OCI-LY7 (cell line): ENCODE data around the gene CEP72. TPM values are rescaled to one million over a fixed set of nuclear protein-coding genes. Genes with fewer than 3 reads are reported as not detected.

ENCODE experiments used
- BruUV-seq: library from RNA; stranded (reverse); fragments of 400-500 nt; replicated peaks from 2 replicates; lab custom pipeline; 2021; lab: Mats Ljungman, UMichigan
- CTCF ChIA-PET: fragments of 300-600 bp; sonication (Branson Sonifier 250); formaldehyde crosslinking; loops from one replicate; lab custom pipeline; 2022; ENCODE audit warnings: antibody characterized with exemption; ENCODE audit not compliant: unreplicated experiment; lab: Charles Lee
- POLR2A ChIA-PET: fragments of 300-600 bp; sonication (Branson Sonifier 250); formaldehyde crosslinking; loops from one replicate; lab custom pipeline; 2022; ENCODE audit warnings: antibody characterized with exemption; lab: Charles Lee
- DNase-seq: peaks from one replicate; pipeline ENCODE4 v3.0.0-alpha.2; 2015; ENCODE audit warnings: low spot score
- H2AFZ ChIP-seq: fragments of 200-600 bp; sonication (generic), shearing (Covaris generic); 2 replicates; pipeline ENCODE4 v1.6.1; 2014; ENCODE audit warnings: mild to moderate bottlenecking, antibody characterized with exemption, low read length, moderate library complexity
- H3K27ac ChIP-seq: fragments of 200-600 bp; sonication (generic); 2 replicates; pipeline ENCODE4 v1.5.1; 2014; ENCODE audit warnings: mixed run types, low read depth, mild to moderate bottlenecking, moderate library complexity, low read length, inconsistent platforms; ENCODE audit not compliant: poor library complexity, severe bottlenecking
- H3K36me3 ChIP-seq: fragments of 200-600 bp; sonication (generic); 2 replicates; pipeline ENCODE4 v1.6.1; 2014; ENCODE audit warnings: mild to moderate bottlenecking, antibody characterized with exemption, low read length, moderate library complexity, mixed read lengths; ENCODE audit not compliant: insufficient read depth
- H3K4me1 ChIP-seq: fragments of 200-600 bp; sonication (generic); 2 replicates; pipeline ENCODE4 v1.5.1; 2014; ENCODE audit warnings: mild to moderate bottlenecking, low read length; ENCODE audit not compliant: insufficient read depth, poor library complexity, severe bottlenecking
- H3K4me2 ChIP-seq: fragments of 200-600 bp; sonication (generic); 2 replicates; pipeline ENCODE4 v1.6.1; 2014; ENCODE audit warnings: mild to moderate bottlenecking, low read length
- H3K4me3 ChIP-seq: fragments of 200-600 bp; sonication (generic); 2 replicates; pipeline ENCODE4 v1.5.1; 2014; ENCODE audit warnings: mild to moderate bottlenecking, low read depth, low read length; ENCODE audit not compliant: poor library complexity, severe bottlenecking
- H3K79me2 ChIP-seq: fragments of 200-600 bp; sonication (generic); 2 replicates; pipeline ENCODE4 v1.6.1; 2016; ENCODE audit warnings: low read depth, mild to moderate bottlenecking, low read length, moderate library complexity, mixed read lengths; ENCODE audit not compliant: insufficient read depth
- H3K9me2 ChIP-seq: fragments of 200-600 bp; sonication (generic); 2 replicates; pipeline ENCODE4 v1.6.1; 2016; ENCODE audit warnings: mild to moderate bottlenecking, low read length, mixed read lengths; ENCODE audit not compliant: insufficient read depth
- H3K9me3 ChIP-seq: fragments of 200-600 bp; sonication (generic); 2 replicates; pipeline ENCODE4 v1.6.1; 2014; ENCODE audit warnings: mild to moderate bottlenecking, mixed run types, low read length, mixed read lengths
- H4K20me1 ChIP-seq: fragments of 200-600 bp; sonication (generic); 2 replicates; pipeline ENCODE4 v1.6.1; 2014; ENCODE audit warnings: mild to moderate bottlenecking, antibody characterized with exemption, low read length, moderate library complexity, mixed read lengths; ENCODE audit not compliant: insufficient read depth
- CTCF ChIP-seq: fragments of 200-600 bp; sonication (generic); conservative IDR thresholded peaks from 2 replicates; pipeline ENCODE4 v1.5.1; 2014; ENCODE audit warnings: mild to moderate bottlenecking, antibody characterized with exemption, low read length, moderate library complexity, mixed read lengths
- EZH2phosphoT487 ChIP-seq: fragments of 200-600 bp; sonication (generic); IDR thresholded peaks from 2 replicates; pipeline ENCODE4 v1.6.1; 2018; ENCODE audit warnings: low read depth, borderline replicate concordance, mild to moderate bottlenecking, mixed run types, antibody characterized with exemption, low read length, moderate library complexity, mixed read lengths
- intact Hi-C: fragments of 100-400 bp; cut with micrococcal nuclease; formaldehyde crosslinking; loops from one replicate; pipeline ENCODE4 v1.10.0; 2022; ENCODE audit not compliant: unreplicated experiment
- total RNA-seq, 2 experiments: library from RNA; depleted of rRNA in 1 of 2; stranded (reverse); fragments of >200 nt in 1 of 2; shearing (Covaris generic) in 1 of 2; gene quantifications; 2 replicates each; pipeline ENCODE4 v1.2.3, GENCODE V29; 2014 to 2022

Gene CEP72
- total RNA-seq, 2 experiments from 2014 or later = 26.9 to 42.7 TPM

GRCh38 chr5:644971-645370, 32.8 kb downstream of the CEP72 start:
- H3K4me2 ChIP-seq = no peak overlapping the region
- peaks cover 15% of the 10 kb centered on the region for H3K4me1 ChIP-seq
- POLR2A ChIA-PET = no interaction called here
- intact Hi-C loops = no loop called here
- no peaks in the 10 kb centered on the region for H4K20me1 ChIP-seq
- no peak overlapping the region for H3K4me3 ChIP-seq
- TF ChIP-seq CTCF (no peak), EZH2phosphoT487 (no peak)
- no peaks in the 10 kb centered on the region for H3K9me2 ChIP-seq
- peaks cover 90% of the 10 kb centered on the region for H3K36me3 ChIP-seq
- CTCF ChIA-PET = no interaction called here
- H3K27ac ChIP-seq = no peak overlapping the region
- no peaks in the 10 kb centered on the region for H3K79me2 ChIP-seq
- BruUV-seq = no TSS peak
- H3K9me3 ChIP-seq = 0 out of 2 replicates have a peak, but pooled peaks cover 14% of the 10 kb centered on the region
- no peak for DNase-seq
- H2AFZ ChIP-seq = no peak overlapping the region

- POLR2A ChIA-PET = no interaction called here
- CTCF ChIA-PET = no interaction called here
- no TSS peak for BruUV-seq
Observed at GRCh38 chr5:645421-645820, 33.3 kb downstream of the CEP72 start.

More at GRCh38 chr5:645421-645820, 33.3 kb downstream of the CEP72 start:
- H3K4me2 ChIP-seq = no peak overlapping the region
- no peak overlapping the region for H3K27ac ChIP-seq
- 0 out of 2 replicates have a peak, but pooled peaks cover 17% of the 10 kb centered on the region for H3K9me3 ChIP-seq
- intact Hi-C loops = no loop called here
- DNase-seq = no peak
- no peaks in the 10 kb centered on the region for H4K20me1 ChIP-seq
- H3K79me2 ChIP-seq = no peaks in the 10 kb centered on the region
- H3K4me1 ChIP-seq = peaks cover 15% of the 10 kb centered on the region
- H2AFZ ChIP-seq = no peak overlapping the region
- TF ChIP-seq EZH2phosphoT487 (no peak), CTCF (no peak)
- peaks cover 88% of the 10 kb centered on the region for H3K36me3 ChIP-seq
- H3K4me3 ChIP-seq = no peak overlapping the region
- H3K9me2 ChIP-seq = no peaks in the 10 kb centered on the region
